ENCODE data around the gene TRIM14.

The TRIM14 gene

DNA sequence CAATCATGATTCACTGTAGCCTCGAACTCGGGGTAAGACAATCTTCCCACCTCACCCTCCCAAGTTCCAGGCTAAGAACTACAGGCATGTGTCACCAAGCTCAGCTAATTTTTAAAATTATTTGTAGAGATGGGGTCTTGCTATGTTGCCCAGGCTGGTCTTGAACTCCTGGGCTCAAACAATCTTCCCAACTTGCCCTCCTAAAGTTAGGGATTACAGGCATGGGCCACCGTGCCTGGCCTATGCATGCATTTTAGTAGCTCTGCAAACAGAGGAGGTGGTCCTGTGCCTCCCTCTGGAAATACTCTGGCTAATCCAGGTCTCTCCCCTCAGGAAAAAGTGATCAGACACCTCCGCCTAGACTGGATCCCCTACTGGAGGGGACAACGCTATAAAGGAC is 21.5 kb upstream of the TRIM14 start:
- Histone ChIP-seq H3K4me3 (ENCODE audit: low read depth in 1 of 2, low read length in 1 of 2) (no peak overlapping the region), H3K36me3 (peaks cover 45% of the 10 kb centered on the region), H3K9me3 (no peaks in the 10 kb centered on the region), H3K4me1 (ENCODE audit: control insufficient read depth in 1 of 2, insufficient read depth in 1 of 2, low read depth in 1 of 2, low read length in 1 of 2) (peaks cover 25 to 30% of the 10 kb centered on the region in 2 experiments), H3K27ac (no peak overlapping the region), H3K27me3 (no peaks in the 10 kb centered on the region)
- TF ChIP-seq, protein P1, sequence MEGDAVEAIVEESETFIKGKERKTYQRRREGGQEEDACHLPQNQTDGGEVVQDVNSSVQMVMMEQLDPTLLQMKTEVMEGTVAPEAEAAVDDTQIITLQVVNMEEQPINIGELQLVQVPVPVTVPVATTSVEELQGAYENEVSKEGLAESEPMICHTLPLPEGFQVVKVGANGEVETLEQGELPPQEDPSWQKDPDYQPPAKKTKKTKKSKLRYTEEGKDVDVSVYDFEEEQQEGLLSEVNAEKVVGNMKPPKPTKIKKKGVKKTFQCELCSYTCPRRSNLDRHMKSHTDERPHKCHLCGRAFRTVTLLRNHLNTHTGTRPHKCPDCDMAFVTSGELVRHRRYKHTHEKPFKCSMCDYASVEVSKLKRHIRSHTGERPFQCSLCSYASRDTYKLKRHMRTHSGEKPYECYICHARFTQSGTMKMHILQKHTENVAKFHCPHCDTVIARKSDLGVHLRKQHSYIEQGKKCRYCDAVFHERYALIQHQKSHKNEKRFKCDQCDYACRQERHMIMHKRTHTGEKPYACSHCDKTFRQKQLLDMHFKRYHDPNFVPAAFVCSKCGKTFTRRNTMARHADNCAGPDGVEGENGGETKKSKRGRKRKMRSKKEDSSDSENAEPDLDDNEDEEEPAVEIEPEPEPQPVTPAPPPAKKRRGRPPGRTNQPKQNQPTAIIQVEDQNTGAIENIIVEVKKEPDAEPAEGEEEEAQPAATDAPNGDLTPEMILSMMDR (IDR thresholded peaks at IDR 0.05): no peak

DNA sequence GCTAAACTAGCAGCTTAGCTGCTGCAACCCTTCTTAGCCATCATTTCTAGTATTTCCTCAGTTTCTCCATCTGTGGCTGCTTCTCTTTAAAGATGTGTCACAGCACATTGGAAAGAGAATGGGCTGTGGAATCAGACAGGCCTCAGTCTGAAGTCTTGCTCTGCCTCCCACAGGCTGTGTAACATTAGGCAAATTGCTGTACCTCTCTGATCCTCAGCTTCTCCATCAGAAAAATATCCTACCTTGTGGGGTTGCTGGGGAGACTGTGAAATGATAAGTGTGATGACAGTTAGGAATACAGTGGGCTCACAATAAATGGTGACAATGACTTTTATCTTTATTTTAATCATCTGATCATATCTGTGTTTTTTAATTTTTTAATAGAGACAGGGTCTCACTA is 17.5 kb upstream of the TRIM14 start:
- no peaks in the 10 kb centered on the region for H3K9me3 ChIP-seq
- TF ChIP-seq, protein P1 (IDR thresholded peaks at IDR 0.05): no peak
- H3K4me3 ChIP-seq (ENCODE audit: low read depth in 1 of 2, low read length in 1 of 2): no peak overlapping the region
- peaks cover 8 to 12% of the 10 kb centered on the region in 2 experiments for H3K4me1 ChIP-seq (ENCODE audit: control insufficient read depth in 1 of 2, insufficient read depth in 1 of 2, low read depth in 1 of 2, low read length in 1 of 2)
- peaks cover 74% of the 10 kb centered on the region for H3K36me3 ChIP-seq
- no peaks in the 10 kb centered on the region for H3K27me3 ChIP-seq
- no peak overlapping the region for H3K27ac ChIP-seq

DNA sequence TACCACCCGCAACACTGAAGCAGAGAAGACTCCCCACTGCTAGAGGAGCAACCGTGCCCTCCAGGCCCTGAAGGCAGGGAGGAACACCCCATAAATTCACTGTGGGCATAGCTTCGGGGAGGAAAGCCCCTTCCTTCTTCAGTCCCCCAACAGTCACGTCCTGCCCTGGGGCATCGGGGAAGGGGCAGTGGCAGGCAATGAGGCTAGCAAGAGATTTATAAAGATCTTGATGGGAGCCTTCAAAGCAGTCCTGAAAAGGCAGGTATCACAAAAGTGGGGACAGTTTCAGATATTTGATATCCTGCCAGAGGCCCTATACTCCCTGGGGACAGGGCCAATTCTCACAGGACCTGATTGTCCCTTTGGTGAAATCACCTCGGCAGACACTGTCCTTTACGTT is 16.9 kb upstream of the TRIM14 start:
- Histone ChIP-seq H3K4me3 (ENCODE audit: low read depth in 1 of 2, low read length in 1 of 2) (no peak overlapping the region), H3K36me3 (peaks cover 78% of the 10 kb centered on the region), H3K27me3 (no peaks in the 10 kb centered on the region), H3K27ac (no peak overlapping the region), H3K4me1 (ENCODE audit: control insufficient read depth in 1 of 2, insufficient read depth in 1 of 2, low read depth in 1 of 2, low read length in 1 of 2) (peaks cover 8 to 12% of the 10 kb centered on the region in 2 experiments), H3K9me3 (no peaks in the 10 kb centered on the region)
- TF ChIP-seq, protein P1 (IDR thresholded peaks at IDR 0.05): no peak

DNA sequence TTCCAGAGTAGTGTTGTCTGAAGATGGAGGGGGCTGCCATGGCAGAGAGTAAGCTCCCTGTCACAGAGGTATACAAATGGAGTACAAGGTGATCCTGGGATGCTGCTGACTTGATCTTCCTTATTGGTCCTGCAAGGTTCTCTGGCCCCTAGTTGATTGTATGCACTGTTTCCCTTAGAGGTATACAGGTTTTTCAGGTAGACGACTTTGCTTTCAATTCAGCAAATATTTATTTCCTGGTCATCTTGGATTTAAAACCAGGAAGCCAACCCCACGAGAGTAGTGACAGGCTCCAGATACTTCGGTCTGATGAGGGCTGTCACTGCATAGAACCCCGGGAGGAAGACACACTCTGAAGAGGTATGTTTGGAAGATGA is 16.5 kb upstream of the TRIM14 start:
- TF ChIP-seq, protein P1 (IDR thresholded peaks at IDR 0.05): no peak
- no peak overlapping the region for H3K4me3 ChIP-seq (ENCODE audit: low read depth in 1 of 2, low read length in 1 of 2)
- H3K27ac ChIP-seq: no peak overlapping the region
- peaks cover 9 to 12% of the 10 kb centered on the region in 2 experiments for H3K4me1 ChIP-seq (ENCODE audit: control insufficient read depth in 1 of 2, insufficient read depth in 1 of 2, low read depth in 1 of 2, low read length in 1 of 2)
- no peaks in the 10 kb centered on the region for H3K9me3 ChIP-seq
- peaks cover 79% of the 10 kb centered on the region for H3K36me3 ChIP-seq
- H3K27me3 ChIP-seq: no peaks in the 10 kb centered on the region

DNA sequence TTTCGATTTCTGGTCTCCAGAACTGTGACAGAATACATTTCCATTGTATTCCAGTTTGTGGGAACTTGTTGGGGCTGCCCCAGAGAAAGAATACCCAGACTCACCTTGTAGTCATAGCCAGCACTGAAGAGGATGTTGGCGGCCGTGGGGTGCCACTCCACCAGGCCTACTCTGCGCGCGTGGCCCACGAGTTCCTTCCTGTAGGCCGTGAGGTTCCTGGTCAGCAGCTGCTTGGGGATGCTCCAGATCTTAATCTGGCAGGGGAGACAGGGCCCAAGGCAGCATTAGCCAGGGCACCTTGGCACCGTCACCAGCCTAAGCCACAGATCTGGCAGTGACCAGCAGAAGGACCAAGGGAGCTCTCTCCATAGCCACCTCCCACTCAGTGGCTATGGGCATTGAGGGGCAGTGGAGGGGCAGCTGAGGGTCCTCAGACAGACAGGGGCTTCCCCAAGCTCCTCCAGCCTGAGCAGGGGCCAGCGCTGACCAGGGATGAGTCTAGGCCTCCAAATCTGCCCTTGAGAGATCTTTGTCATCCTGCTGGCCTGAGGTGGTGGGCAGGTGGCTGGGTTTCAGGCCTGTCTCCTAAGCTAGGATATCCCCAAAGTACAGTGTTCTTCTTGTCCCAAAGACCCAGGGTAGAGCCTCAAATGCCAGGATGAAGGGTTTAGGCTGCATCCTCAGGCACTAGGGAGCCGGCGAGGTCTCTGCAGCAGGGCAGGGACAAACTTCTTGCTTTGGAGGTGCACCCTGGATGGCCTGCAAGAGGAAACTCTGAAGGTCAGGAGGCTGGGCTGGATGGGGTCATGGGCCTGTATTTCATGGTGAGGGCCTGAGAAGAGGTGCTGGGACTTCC is 15.9 kb upstream of the TRIM14 start:
- no peak overlapping the region for H3K4me3 ChIP-seq (ENCODE audit: low read depth in 1 of 2, low read length in 1 of 2)
- no peak overlapping the region for H3K27ac ChIP-seq
- no peaks in the 10 kb centered on the region for H3K27me3 ChIP-seq
- no peaks in the 10 kb centered on the region for H3K9me3 ChIP-seq
- H3K4me1 ChIP-seq (ENCODE audit: control insufficient read depth in 1 of 2, insufficient read depth in 1 of 2, low read depth in 1 of 2, low read length in 1 of 2): peaks cover 12 to 16% of the 10 kb centered on the region in 2 experiments
- peaks cover 81% of the 10 kb centered on the region for H3K36me3 ChIP-seq
- TF ChIP-seq, protein P1 (IDR thresholded peaks at IDR 0.05): no peak

Measured in neutrophil (primary cell).